Sciatic nerve (tissue), 2 donors: ENCODE measurements around the gene THPO. TPM values are rescaled to one million over a fixed set of nuclear protein-coding genes. Genes with fewer than 3 reads are reported as not detected.

Experiments used
- ATAC-seq: fragments of 200-7000 bp; cut with Tn5 transposase; one replicate; pipeline ENCODE4 v1.9.1; 2020; ENCODE audit warnings: mild to moderate bottlenecking, moderate library complexity
- DNase-seq: peaks from one replicate; pipeline ENCODE4 v3.0.0-alpha.2; 2020; ENCODE audit warnings: low spot score
- intact Hi-C: fragments of 100-400 bp; cut with DNase I; formaldehyde crosslinking; loops from one replicate; pipeline ENCODE4 v1.14.2; 2022
- total RNA-seq: library from RNA; stranded (reverse); fragmentation: NEBNext Ultra II Directional; extraction: Animal tissue kit (Norgen Biotek cat#: 25700); gene quantifications from one replicate; pipeline ENCODE4 v1.2.1, GENCODE V29; 2021
- donor health status: DM: no; HTN: no; CAD: no.
- donor health status: DM: no; HTN: no; CAD: no.

Gene THPO
- total RNA-seq, 1 donor from 2014 or later = 1.2 TPM

DNA sequence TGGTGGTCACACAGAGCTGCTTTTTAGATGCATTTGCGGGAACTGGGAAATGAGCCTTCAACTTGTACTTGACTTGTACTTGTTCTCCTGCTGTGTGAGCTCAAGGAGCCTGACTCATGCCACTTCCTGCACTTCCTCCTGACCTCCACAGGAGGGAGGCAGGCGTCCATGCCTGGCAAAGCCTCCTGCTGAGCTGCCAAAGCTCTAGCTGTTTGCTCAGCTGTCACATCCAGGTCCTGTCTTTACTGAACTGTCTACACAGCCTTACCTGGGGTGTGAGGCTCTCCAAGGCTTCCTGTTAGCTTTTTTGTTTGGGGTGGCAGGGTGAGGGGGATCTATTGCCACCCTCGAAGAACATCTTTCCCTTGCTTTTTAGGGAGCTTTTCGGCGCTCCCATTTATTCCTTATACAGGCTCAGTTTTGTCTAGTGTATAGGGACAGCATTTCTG is 6.4 kb downstream of the THPO start:
- intact Hi-C loops = loop anchor here (10.0 kb wide), 2 partner anchors 143 to 173 kb away; no protein-coding TSS in a partner anchor
- peak; percentile 90 for ATAC-seq
- DNase-seq = peak; percentile 82

DNA sequence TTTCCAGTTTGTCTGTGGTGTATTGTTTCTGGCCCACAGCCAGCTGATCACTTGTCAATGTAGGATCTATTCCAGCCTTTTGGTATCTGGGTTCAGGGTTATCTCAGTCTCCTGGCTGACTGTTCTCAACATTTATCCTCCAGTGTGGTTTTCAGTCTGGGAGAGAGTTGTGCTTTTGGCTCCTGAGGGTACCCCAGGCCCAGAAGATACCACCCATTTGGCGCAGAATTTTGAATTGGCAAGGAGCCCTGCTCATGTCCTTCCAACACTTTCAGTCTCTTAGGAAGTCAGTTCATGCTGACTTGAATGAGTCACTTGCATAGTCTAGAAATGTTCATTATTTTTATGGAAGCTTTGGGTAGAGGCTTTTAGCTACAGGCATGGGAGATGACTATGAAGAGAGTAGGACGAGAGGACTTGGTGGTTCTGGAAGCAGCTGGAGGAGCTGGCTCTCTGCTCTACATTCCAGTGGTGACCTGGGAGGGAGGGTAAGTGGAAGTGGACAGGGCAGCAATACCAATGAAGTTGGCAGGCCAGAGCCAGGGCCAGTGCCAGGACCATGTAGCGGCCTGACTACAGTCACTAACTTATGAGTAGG is 9.3 kb downstream of the THPO start:
- peak; percentile 25 for ATAC-seq
- DNase-seq = no peak
- intact Hi-C loops = no loop called here

DNA sequence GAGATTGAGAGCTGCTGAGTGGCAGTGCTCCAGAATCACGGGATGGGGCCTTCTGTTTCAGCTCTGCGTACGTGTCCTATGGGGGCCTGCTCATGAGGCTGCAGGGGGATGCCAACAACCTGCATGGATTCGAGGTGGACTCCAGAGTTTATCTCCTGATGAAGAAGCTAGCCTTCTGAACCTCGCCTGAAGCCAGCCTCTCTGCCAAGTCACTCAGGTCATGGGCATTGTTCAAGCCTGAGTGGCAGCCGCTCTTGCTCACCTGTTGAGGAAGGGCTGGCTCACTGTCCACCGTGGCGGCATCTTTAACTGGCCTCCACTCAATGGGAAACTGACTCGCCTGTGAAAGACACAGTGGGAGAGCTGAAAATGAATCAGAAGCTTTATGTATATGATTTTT is 9.9 kb downstream of the THPO start:
- ATAC-seq = no peak
- intact Hi-C loops = no loop called here
- DNase-seq = no peak

DNA sequence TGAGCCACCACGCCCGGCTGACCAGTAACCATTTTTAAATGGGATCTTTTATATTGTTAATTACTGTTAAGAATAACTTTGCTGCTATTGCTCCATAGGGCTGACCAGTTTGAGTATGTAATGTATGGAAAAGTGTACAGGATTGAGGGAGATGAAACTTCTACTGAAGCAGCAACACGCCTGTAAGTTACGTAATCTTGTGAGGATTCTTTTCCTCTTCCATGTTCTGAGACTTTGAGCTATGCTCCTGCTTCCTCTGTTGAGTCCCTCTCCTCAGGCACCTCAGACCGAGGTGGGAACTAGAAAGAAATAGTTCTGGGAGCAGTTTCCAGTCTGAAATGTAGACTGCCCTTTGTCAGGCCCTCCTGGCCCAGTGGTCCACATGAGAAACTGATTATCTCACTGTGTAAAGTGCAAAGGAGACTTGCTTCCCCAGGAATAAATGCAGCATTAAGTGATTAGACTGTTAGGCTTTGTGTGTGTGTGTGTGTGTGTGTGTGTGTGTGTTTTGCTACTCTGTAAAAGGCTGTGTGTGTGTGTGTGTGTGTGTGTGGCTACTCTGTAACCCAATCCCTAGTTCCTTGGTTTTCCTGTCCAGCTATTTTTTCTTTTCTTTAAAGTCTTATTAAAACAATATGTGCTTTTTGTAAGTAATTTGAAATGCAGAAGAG is 11.3 kb downstream of the THPO start:
- intact Hi-C loops = no loop called here
- ATAC-seq = no peak
- DNase-seq = no peak

DNA sequence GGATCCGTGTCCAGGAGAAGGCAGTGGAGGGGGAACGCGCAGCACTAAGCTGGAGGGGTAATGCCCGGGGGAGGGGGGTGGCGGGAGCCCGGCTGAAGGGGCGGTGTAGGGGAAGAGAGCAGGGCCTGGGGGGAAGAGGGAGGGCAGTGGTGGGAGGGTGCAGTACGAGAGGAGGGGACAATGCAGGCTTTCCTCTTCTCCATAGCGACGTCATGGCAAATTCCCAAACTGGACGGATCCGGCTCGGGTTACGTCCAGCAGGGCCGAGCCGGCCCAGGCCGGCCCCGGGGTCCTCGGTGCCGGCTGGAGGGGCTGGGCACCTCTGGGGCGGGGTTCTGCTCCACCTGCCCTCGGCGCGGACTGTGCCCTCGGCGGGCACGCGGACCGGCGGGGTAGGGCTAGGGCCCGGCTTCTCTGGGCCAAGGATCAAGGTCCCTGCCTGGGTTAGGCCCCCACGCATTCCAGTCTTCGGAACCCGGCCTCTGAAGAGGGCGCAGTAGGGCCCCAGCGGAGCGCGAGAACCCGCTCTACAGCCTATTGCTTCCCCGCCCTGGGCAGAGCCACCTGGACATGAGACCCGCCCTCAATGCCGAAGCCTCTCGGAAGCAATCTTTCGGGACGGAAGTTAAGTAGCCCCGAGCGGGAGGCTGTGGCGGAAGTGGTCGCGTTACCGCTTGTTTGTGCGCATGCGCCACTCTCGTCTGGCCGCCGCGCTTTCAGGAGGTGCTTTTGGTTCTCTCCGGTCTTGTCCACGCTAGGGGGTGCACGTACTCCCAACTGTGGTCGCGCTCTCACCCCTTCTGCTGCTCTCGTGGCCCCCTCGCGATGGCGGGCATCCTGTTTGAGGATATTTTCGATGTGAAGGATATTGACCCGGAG is 15.1 kb downstream of the THPO start:
- ATAC-seq = peak; percentile 86

DNA sequence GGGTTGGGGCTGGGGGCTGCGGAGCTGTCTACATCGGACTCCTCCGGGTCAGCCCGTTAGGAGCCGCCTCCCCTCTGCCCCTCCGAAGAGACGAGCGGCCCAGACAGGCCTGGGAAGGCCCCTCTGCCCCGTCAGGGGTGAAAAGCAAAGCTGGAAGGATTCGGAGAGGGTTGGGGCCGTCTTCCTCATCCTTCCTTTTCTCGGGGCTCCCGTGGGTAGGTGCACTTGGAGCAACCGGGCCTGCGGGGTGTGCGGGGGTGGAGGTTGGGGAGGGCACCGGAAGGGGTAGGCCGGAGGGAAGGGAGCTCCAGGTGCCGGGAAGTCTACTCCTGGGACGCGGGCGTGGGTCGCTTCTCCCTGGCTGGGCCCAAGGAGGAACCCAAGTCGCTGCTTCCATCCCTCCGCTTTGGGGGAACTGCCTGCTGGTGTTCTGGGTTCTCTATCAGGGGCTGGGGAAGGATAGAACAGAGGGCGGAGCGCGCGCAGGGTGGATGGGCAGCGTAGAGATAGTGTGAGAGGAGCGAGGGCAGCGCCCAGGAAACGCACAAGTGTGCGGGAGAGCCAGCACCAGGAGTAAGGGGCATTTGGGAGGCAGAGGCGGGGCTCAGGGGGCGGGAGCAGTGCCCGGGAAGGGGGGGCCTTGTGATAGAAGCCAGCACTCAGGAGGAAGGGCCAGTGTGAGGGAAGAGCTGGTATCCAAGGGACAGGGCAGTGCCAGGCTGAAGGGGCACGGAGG is 15.9 kb downstream of the THPO start:
- DNase-seq (no peak), ATAC-seq (peak; percentile 62)
- intact Hi-C loops = no loop called here

More for the DNA sequence above, 15.1 kb downstream of the THPO start:
- DNase-seq = peak; percentile 98
- intact Hi-C loops = no loop called here

DNA sequence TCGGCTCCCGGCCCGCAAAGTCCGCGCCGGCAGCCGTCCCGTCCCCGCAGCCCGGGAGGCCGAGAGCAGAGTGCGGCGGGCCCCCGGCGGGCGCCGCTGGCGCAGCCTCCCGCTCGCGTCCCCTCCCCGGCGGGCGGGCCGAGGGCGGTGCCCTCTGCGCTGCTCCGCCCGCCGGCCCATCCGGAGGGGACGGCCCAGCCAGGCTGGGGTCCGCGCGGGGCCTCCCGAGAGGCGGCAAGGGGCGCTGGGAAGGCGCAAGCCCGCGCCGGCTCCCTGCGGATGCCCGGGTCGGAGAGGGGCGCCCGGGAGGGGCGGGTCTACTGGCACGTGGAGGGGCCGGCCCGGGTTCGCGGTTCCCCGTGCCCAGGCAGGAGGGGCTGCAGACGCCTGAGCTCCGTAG is 16.5 kb downstream of the THPO start, which contains the start of the genes CLCN2 and POLR2H:
CLCN2 (minus strand) TSS at position 74 of the 400 bp plus-strand sequence. CDS start 126 bp downstream, outside the sequence.
POLR2H (plus strand) TSS at position 179 of the 400 bp plus-strand sequence. CDS start 1,783 bp downstream, outside the sequence.
- intact Hi-C loops = no loop called here
- peak; percentile 31 for ATAC-seq
- no peak for DNase-seq

DNA sequence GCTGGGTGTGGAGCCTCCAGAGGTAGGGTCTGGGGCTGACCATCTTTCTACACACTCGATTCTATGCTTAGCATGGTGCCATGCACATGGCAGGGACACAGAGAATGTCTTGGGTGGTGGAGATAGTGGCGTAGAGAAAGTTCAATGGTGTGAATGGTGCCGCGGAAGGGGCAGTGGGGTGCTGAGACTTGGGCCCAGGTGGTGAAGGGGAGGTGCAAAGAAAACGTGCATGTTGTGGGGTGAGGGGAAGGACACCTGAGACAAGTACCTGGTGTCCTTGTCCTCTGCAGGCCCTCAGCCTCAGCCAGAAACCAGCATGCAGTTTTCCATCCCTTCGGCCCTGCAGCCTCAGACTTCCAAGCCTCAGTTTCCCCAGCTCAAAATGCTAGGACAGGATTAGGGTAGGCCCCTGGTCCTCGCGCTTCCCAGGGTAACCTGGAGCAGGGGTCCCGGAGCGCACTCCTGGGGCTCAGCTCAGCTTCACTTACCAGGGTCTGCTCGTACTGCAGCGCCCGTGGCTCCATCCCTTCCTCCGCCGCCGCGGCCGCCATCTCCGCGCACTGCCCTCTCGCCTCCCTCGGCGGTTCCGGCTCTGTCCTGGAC is 17.0 kb downstream of the THPO start:
- ATAC-seq (no peak), DNase-seq (no peak)
- intact Hi-C loops = no loop called here

DNA sequence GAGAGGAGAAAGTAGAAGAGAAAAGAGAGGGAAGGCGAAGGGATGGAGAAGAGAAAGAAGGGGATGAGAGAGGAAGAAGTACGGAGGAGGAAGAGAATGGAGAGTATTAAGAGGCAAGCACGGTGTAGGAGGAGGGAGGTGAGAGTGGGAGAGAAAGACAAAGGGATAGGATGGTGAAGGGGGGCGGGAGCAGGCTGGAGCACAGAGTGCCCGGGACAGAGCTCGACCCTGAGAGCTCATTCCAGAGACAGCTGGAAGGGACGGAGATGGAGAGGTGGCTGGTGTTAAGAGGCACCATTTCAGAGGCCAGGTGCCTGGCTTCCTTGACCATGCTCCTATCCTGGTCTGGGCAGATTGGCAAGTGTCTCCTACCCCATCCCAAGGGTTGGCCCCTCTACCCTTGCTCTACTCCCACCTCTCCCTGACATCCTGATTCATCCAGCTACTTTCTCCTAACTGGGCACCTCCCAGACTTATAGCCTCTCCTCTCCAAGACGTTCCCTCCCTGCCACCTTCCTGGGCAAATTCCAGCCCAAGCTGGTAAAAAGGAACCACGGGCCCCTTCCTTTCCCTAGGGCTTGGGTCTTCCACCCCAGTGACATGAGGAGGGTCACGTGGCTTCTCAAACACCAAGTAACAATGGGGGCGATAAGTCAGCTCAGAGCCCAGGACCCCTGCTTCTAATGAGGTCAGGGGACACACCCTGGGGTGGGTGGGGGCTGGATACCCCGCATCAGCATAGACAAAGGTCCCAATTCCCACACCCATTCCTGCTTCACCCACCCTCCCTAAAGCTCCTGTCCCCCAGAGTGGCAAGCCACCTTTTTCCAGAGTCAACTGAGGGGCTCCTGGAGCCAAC is 17.7 kb downstream of the THPO start:
- DNase-seq (no peak), ATAC-seq (no peak)
- intact Hi-C loops = no loop called here

DNA sequence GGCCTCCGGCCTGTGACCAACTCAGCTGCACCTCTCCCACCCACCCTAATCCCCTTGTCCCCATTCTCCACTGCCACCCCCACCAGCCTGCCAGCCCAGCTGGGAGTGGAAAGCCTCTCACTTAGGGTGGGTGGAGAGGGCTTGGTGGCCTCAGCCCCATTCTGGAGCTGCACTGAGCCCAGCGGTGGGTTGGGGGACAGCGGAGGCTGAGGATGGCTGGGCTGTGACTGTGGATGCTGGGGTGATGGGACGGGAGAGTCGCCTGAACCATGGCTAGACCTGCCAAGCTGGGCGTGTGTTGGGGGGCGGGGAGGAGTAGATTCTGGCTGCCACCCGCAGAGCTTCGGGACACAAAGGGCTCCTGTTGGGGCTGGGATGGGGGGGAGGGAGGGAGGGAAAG is 18.4 kb downstream of the THPO start:
- ATAC-seq (no peak), DNase-seq (no peak)
- intact Hi-C loops = no loop called here

DNA sequence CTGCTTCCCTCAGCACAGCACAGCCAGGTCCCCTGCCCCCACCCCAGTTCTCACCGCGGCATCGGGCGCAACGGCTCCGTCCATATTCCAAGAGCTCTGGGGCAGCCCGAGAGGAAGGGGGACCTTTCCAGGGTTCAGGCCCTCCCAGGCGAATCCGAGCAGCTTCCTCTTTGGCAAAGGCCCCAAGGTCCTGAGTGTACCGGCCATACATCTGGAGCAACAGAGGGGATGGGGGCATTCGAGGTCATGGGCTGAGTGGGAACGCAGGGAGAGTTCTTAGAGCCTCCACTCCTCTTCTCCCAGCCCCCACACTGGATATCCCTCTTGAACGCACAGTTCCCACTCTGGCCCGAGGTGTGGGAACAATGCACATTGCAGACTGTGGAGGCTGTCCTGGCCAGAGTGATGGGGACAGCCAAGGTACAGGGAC is 19.1 kb downstream of the THPO start:
- DNase-seq = no peak
- ATAC-seq = no peak
- intact Hi-C loops = no loop called here

DNA sequence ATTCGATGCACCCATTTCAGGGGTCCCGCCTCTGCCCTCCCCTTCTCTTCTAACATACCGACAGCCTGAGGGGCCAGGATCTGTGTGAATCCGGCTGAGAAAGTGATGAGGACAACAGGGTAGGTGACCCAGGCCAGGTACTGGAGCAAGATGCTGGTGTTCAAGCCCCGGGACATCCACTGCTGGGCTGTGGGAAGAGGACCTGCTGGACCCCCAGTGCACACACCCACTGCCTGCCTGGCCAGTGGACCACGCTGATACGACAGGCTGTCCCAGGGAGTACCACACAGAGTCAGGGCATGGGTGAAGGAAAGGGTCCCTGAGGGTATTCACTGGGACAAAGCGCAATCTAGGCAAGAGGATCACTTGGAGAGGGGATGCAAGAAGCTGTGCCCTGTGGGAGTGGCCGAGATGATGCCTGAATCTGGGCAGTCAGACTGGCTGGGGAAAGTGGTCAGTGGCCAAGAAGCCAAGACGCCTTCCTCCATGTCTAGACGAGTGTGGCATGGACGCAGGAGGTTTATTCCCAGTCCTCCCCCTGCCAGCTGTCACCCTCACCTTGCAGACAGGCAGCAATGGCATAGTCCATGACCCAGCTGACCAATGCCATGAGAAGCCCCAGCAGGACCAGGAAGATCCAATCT is 19.8 kb downstream of the THPO start:
- no peak for ATAC-seq
- DNase-seq = no peak
- intact Hi-C loops = no loop called here

DNA sequence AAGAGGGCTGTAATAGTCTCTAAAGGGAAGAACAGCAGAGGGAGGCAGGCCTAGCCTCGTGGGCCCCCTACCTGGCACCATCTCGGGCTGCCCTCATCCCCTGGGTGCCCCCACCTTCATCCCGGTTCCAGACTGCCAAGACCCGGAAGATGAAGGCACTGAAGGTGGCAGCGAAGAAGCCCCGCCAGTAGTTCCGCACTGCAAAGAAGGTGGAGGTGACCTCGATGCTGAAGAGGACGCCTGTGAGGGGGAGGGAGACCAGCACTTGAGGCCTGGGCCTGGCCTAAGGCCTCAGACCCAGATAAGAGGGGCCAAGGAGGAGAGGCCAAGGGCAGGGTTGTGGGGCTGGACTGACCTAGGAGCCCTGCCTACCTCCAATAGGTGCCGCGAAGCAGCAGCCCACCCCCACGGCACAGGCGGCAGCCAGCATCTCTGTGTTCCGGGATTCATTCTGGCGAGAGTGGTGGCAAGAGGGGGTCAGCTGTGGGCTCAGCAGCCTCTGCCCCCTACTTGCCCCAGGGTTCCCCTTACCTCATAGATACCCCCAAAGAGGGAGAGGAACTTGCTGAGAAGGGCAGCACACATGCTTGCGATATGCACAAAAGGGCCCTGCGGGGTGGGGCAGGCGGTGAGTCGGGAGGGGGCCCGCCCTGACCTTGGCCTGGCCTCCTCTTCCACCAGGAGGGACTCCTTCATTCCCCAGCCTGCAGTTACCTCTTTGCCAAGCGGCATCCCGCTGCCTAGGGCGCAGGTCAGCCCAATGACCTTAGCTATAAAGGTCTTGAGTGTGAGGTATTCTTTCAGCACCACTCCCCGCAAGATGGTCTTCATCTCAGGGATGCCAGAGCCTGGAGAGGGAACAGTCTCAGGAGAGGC is 20.5 kb downstream of the THPO start:
- DNase-seq (no peak), ATAC-seq (no peak)
- intact Hi-C loops = no loop called here

DNA sequence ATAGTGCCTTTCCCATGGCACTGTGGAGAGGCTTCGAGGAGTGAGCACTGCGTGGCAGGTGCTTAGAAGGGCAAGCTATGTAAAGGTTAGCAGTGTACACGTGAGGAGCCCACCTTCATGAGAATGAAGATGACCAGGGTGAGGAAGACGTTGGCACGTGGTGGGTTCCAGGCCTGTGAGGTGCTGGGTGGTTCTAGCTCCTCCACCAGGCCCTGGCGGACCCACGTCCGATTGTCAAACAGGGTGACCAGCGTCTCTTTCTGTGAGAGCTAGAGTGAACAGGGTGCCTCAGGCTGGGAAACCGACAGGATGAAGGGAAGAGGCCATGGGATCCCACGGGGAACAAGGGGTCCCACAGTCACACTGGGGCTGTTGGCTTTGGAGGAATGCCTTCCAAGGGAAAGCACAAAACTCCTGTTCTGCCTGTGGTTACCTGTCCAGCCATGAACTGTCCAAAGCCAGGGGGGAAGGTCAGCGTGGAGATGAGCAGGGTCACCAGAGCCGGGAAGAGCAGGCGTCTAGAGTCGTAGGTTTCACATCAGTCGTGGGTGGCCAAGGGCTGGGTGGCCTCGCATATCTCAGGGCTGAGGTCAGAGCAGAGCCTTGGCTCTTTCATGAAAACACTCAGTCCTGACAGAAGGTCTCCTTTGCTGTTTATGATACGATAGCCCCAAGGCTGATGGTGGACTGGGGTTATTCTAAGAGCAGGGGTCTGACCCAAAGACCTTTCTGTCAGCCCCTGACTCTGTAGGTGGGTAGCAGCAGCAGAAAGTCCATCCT is 22.6 kb downstream of the THPO start:
- DNase-seq (no peak), ATAC-seq (peak; percentile 44)
- intact Hi-C loops = no loop called here

DNA sequence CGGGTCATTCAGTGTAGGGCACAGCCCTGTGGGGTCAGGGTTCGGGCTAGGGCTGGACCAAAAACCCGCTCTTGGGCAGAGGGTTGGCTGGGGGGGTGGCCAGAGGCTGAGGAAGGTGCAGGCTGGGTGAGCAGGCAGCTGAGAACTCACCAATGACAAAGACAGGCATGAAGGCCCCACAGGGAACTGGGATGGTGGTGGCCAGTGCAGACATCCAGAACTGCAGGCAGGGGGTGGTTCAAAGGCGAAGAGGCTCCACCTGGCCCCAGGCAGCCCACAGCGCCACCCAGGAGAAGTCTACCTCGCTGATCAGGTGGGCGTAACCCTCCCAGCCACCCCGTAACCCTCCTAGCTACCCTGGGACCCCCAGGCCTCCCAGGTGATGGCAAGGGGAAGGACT is 23.3 kb downstream of the THPO start:
- no peak for ATAC-seq
- DNase-seq = no peak
- intact Hi-C loops = no loop called here
